CD4-positive, alpha-beta T cell treated with Interferon gamma for 1 hour (primary cell): Measurements from ENCODE around the gene PF4V1.
"Not testable (repeated sequence)": the region's sequence is repeated elsewhere in the genome, so short reads cannot be mapped to it uniquely, and the experiment has no call there.

Experiments
- DNase-seq: peaks from one replicate; pipeline ENCODE4 v3.0.0-alpha.2; 2020

PF4V1 gene

DNA sequence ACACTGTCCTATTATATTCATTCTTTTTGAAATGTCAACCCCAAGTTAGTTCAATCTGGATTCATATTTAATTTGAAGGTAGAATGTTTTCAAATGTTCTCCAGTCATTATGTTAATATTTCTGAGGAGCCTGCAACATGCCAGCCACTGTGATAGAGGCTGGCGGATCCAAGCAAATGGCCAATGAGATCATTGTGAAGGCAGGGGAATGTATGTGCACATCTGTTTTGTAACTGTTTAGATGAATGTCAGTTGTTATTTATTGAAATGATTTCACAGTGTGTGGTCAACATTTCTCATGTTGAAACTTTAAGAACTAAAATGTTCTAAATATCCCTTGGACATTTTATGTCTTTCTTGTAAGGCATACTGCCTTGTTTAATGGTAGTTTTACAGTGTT lies 17.7 kb downstream of the PF4V1 start:
- DNase-seq: no peak

DNA sequence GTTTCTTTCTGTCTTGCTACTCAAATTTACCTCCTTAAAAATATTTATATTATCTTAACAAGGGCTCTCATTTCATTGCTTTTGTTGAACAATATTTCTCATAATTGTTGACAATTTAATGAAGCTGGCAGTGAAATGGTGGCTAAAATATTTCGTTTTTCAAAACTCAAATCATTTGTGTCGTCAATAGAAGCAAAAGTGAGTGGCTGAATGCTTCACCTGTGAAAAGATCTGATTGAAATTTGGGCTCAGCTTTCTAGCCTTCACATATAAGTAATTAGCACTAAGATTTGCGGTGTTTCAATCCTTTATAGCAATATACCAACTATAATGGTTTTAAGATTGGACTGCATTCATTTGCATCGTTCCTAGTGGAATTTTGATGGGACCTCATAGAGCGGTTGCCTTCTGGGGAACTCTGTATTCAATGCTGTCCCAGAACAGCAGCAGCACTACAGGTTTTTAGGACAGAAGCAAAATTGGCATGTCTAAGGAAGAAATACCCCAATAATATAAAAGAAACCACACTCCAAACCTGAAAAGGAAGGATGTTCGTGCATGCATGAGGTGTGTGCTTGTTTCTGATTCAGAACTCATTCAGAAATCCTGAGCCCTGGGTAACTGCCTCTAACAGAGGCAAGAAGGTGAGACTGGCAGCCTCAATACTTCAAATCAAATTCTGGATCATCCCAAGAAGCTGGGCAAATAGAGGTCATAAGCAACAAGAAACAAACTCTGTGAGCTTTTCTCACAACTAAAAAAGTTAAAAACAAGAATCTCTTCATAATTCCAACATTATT lies 18.6 kb downstream of the PF4V1 start:
- no peak for DNase-seq

DNA sequence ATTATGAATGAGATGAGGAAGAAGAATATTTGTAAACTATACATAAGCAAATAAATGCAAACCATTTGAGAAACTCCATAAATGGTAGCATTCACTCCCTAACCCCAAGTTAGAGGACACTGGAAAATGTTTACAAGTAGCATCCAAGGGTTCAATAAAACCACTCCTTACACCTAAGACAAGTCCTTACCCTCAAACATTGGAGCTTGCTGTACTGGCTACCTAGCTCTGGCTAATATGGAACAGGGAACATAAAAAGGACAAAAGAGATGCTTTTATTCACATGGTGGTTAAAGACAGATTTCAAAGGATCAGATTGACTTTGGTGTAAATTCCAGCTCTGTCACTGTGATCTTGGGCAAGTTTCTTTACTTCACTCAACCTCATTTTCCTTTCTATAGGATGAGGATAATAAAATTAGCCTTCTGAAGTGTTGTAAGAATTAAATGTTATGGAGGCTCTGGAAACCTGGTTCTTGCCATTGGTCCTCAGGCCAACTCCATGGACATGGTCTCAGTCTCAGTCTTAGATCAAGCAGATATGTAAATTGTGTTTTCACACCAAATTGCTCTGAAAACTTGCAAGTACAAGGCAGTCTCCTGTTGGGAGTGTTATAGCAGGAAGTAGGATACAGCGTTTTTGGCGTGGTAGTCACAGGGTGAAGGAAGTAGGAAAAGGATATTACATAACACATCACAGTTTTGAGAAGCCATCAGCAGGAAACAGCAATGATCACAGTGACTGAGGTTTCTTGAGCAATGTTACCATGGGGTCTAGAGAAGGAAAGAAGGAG lies 19.4 kb downstream of the PF4V1 start:
- no peak for DNase-seq

DNA sequence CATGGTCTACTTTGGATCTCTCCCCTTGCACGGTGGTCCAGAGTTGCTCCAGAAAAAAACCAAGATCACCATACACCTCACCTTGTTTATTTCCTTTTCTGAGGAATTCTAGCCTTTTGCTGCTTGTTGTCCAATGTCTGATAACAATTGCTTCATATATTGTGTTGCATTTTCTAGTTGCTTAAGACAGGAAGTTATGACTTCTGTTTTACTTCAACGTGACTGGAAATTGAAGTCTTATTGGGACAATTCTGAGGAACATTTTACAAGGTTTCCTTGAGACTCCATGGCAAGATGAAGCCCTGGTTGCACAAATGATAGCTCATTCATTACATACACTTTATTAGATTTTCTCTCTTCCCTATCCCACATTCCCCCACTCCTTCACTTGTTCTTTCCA lies 21.3 kb downstream of the PF4V1 start:
- no peak for DNase-seq

DNA sequence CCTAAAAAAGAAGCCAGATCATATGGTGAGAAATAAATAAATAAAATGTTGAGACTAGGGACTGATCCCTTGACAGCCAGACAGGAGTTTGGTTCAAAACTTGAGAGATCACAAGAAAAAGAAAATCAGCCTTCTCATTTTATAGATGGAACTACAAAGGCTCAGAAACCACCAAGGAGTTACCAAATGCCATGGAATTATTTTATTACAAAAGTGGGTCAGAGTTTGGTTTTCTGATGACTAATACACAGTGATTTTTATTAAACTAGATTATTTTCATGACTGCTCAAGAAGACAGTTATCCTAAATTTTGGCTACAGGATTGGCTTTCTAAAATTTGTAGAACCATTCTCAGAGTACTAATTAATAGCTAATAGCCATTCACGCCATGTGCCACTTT lies 22.3 kb downstream of the PF4V1 start:
- no peak for DNase-seq

DNA sequence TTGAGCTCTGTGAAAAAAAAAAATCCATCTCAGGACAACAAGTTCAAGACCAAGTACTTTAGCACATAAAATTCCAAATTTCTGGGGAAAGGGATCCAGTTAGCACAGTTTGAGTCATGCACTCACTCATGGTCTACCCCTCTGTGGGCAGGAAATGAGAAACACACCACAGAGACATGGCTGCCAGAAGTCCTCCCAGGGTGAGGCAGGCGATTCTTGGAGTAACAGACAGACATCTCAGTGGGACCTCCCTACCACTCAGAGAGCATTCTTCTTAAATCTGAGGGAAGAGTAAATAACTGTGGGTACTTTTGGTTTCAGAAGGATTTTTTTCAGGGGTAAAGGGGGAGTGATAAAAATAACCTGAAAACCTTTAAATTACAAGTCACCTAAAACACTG lies 30.2 kb downstream of the PF4V1 start:
- DNase-seq: no peak

DNA sequence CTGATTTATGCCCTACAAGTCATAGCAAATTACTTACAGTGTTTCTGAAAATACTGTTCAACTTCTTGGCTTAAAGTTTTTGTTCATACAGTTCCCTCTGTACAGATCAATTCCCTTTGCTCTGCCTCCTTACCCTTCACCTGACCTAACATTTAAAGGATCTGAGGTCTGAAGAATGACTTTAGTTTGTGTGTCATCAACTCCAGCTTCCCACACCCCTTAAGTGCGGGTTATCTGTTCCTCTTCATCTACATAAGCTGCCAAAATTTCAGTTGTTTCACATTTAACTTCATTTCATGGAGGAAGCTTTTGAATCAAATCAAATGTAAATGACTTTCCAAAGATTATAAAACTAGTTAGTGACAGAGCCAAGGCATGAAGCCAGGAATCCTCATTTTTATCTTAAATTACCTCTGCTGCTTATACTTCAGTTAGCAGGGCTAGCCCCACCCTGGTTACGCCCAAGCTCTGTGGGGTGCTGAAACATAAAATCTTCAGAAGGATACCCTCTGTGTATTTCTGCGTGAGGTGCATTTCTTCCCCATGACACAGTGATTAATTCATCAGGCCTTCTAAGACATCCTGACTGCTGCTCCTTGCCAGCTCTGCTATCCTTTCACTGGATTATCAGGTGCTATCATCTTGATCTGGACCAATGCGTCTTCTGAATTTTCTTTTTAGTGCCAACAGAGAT lies 32.6 kb downstream of the PF4V1 start:
- DNase-seq: no peak

DNA sequence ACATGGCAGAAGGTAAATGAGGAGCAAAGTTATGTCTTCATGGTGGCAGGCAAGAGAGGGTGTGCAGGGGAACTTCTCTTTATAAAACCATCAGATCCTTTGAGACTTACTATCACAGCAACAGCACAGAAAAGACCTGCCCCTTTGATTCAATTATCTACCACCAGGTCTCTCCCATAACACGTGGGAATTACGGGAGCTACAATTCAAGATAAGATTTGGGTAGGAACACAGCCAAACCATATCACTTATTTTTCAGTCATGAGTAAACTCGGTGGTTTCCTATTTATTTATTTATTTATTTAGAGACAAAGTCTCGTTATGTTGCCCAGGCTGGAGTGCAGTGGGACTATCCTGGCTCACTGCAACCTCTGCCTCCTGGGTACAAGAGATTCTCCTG lies 38.2 kb downstream of the PF4V1 start:
- no peak for DNase-seq

DNA sequence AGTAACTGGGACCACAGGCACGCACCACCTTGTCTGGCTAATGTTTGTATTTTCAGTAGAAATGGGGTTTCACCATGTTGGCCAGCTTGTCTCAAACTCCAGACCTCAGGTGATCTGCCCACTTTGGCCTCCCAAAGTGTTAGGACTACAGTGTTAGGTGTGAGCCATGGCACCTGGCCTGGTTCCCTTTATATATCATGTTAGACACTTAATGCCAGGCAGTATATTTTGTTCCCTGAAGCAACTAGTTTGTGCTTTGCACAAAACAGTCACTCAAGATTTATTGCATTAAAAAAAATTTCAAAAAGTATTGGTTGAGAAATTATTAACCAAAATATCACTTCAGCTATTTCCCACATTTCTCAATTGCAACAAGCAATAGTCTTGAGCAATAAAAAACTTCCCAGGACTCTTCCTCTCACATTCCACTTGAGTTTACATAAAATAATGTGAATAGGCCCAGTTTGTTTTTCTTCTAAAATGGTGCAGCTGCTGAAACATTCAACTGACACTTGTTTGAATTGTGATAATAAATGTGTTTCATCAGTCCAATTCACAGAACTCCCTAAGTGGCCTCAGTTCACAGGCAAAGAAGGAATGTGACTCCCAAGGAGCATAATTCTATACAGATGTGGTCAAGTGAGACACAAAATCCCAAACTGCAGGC lies 38.8 kb downstream of the PF4V1 start:
- DNase-seq: no peak

DNA sequence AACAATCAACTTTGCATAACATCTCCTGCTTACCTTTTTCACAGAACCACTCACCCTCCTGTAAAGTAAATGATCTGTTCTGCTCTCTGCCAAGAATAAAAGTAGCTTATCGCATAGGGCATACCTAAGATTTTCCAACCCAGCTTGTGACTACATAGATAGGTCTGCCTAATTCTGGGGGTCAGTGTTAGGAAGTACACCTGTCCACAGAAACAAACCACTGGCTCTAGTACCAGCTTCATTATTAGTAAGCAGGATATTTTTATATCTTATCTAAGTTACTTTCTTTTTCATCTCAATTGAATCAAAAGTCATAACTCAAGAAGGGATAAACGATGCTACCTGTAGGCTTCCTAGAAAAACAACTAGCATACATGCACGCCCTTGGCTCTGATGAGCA lies 39.9 kb downstream of the PF4V1 start:
- no peak for DNase-seq

DNA sequence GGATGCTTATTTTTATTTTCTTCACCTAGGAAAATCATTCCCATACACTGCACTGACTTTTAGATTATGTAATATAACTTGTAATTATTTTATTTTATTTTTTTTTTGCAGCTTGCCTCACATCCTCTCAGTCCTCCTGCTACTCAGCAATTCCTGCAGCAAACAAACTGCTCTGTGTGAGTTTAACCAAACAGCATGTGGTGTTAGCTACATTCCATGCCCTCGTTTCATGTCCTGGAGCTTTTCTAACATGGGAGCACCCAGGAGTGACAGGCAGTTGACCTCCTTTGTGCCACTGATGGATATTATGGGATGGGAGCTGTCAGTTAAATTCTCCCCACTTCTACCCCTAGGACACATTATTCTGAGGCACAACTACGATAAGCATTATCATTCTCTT lies 40.9 kb downstream of the PF4V1 start:
- DNase-seq: no peak

DNA sequence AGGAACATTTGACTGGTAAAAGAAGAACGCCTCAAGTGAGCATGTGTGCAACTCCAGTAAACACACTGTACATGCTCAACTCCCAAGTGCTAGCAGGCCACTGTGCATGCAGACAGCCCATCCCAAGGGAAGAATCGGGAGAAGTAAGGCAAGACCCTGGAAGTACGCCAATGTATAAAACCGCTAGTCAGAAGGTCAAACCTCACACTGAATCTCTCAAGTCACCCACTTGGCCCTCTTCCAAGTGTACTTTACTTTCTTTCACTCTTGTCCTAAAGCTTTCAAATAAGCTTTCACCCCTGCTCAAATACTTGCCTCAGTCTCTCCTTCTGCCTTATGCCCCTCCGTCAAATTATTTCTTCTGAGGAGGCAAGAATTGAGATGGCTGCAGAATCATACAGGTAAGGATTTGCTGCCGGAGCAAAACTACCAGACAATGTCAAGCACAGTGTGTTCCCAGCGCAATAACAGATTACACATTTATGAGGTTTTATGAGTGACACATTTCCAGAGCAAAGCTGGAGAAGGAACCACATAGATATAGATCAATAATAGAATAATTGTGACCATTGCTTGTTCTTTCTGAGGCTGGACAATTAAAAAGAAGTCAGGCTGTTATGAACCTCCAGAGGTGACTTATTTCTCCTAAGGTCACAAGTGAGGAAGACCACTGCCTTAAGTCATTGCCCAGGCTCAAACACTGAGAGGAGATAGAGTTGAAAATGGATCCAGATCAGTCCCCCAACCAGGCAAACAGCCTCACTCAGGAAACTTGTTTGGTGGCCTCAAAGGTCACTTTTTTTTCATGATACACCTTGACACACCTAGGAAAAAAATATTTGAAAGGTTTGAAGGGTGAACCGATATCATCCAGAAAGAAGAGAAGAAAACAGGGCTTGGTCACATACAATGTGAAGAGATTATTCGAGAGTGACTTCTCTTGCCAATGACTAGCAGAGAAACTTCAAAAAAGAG lies 42.4 kb downstream of the PF4V1 start:
- no peak for DNase-seq

DNA sequence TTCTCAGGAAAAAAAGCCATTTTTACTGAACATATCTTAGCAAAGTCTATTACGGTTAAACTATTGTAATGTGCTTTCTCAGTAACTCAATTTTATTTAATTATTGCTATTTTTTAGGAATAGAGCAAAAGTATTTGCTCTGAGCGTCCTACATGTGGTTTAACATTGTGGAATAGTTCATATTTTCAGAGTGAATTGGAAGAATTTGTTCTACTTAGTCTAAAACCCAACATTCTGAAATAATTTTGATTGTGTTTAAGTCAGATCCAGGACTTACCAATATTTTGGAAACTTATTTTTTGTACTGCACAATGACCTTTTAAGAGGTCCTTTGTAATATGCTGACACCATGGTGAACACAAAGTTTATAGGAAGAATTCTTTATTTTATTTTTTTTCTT lies 43.3 kb downstream of the PF4V1 start:
- DNase-seq: no peak

DNA sequence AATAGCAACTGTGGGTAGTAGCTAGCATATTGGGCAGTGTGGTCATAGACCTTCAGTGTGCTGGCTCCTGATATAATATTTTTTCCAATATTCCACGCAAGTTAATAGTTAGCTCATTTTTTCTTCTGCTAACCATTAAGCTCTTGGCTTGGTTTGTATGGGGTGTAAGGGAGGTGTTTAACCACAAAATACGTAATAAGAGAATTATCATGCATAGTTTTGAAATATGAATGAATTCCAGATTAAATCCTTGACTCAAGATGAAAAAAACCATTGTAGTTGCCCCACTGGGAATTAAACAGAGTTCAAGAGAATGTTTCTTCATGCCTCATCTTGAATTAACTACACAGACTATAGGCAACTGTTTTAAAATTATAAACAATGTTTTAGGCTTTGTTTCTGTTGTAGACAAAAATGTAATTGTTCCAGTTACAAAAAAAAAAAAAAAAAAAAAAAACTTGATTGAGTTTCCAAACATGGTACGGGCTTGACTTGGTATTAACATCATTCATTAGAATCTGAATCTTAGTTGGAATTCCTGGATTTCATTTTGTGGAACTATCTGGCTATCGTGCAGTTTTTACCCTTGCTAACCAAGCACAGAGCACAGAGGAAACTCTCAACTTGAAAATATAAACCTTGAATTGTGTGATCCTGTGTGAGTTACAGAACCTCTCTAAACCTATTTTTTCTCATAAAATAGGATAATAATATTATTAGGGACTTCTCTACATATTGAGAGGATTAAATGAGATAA lies 44.5 kb downstream of the PF4V1 start:
- DNase-seq: no peak

DNA sequence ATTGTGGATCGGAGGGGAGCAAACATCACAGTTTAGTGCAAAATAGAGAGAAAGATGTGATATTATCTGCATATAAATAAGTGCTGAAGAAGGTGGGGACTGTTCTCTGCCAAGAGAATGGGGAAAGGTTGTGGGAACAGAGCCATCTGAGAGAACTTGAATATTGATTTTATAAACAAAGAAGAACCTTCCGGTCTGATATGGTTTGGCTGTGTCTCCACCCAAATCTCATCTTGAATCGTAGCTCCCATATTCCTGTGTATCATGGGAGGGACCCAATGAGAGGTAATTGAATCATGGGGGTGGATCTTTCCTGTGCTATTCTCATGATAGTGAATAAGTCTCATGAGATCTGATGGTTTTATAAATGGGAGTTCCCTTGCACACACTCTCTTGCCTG lies 46.2 kb downstream of the PF4V1 start:
- DNase-seq: not testable (repeated sequence)

DNA sequence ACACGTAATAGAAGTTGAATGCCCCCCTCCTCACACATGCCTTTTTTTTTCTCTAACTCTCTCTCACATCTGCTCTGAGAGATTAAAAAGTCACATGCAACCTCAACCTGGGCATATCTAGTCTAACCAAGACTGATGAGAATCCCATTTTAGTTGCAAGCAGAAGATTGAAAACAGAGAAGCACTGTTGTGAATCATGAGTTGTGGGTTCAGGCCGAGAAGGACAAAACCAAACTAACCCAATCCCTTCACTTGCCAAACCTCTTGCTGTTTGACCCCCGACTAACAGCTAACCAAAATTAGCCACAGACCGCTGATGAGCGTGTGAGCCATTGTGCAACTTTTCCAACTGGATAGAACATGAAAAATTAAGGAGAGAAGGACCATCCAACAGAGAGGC lies 47.9 kb downstream of the PF4V1 start:
- no peak for DNase-seq

DNA sequence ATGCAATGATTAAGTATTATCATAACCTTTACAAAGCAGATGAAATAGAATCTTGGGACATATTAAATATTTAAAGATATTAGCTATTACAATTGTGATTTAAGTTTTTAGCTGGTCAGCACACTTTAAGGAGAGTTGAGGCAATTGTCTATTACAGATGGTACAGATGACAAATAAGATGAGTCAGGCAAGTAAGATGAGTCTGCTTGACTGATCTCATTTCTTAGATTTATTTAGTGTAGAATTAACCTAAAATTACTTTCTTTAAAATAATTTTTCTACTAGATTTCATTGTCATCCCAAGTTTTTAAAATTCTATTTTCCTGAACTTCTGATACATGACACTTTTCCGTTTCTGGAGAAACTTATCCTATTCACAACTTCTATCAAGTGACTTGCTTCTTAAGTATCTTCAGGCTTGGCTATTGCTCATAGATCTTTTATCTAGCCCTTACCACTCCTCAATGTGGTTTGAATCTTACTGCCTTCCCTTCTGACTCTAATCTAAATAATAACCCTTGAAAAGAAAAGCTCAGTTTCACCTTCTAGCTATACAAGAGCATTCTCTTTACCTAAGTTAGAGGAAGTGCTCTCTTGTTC lies 49.0 kb downstream of the PF4V1 start:
- DNase-seq: no peak

DNA sequence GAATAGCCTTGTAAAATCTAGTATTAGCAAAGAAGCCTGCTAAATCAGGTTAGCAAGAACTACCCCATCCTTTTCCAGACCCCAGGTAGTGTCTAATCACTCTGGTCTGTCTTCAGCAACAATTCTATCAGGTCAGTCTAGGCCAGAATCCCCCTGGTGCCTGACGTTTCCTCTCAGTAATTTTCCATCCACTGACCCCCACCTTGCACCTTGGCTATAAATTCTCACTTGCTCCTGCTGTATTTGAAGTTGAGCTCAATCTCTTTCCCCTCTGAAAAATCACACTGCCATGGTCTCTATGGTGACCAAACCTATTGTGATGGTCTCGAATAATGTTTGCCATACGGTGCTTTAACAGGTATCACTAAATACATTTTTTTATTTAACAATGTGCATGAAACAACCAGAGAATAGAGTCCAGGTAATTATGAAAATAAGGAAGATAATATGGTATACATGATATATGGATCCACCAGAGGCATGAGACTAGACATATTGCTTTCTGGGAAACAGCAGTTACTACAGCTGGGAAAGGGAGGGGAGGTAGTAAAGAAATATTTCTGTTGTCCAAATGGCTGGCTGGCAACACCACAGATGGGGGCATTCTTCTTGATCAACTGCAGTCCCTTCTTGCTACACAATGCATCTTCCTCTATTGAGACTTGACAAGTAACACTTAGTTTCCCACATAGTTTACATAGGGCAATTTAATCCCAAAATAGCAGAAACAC lies 49.9 kb downstream of the PF4V1 start:
- no peak for DNase-seq
